DOHH2 (cell line): ENCODE data around the gene LGR6.

ENCODE experiments used
- EZH2phosphoT487 ChIP-seq: fragments of 200-600 bp; sonication (generic); IDR thresholded peaks from 2 replicates; pipeline ENCODE4 v1.6.1; 2017; ENCODE audit warnings: borderline replicate concordance, mild to moderate bottlenecking, antibody characterized with exemption, low read length, moderate library complexity, mixed read lengths
- TF ChIP-seq, protein P1 (sequence below): fragments of 200-600 bp; sonication (generic); IDR thresholded peaks from one replicate; pipeline ENCODE4 v1.5.1; 2014; ENCODE audit warnings: antibody characterized with exemption, mild to moderate bottlenecking, low read depth, low read length; ENCODE audit not compliant: poor library complexity, severe bottlenecking

DNA sequence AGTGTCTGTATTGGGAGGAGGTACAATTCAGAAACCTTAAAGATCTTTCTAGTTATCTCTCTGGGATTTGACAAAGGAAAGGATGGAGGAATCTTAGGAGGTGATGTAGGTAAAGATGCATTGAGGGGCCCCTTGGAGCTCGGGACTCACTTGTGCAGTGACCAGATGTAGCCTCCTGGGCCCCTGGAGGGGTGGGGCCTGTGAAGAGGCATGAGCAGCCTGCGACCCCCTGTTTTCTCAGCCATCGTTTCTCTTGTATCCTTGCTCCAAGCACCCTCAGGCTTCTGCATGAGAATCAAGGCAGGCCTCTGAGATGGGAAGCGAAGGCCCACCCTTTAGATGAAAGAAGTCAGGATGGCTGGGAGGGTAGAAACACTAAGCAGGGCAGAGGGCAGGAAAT is 39.6 kb downstream of the LGR6 start:
- TF ChIP-seq, protein P1, sequence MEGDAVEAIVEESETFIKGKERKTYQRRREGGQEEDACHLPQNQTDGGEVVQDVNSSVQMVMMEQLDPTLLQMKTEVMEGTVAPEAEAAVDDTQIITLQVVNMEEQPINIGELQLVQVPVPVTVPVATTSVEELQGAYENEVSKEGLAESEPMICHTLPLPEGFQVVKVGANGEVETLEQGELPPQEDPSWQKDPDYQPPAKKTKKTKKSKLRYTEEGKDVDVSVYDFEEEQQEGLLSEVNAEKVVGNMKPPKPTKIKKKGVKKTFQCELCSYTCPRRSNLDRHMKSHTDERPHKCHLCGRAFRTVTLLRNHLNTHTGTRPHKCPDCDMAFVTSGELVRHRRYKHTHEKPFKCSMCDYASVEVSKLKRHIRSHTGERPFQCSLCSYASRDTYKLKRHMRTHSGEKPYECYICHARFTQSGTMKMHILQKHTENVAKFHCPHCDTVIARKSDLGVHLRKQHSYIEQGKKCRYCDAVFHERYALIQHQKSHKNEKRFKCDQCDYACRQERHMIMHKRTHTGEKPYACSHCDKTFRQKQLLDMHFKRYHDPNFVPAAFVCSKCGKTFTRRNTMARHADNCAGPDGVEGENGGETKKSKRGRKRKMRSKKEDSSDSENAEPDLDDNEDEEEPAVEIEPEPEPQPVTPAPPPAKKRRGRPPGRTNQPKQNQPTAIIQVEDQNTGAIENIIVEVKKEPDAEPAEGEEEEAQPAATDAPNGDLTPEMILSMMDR = no peak
- TF ChIP-seq EZH2phosphoT487 = no peak
